Stimulated activated naive CD8-positive, alpha-beta T cell treated with anti-CD3 and anti-CD28 coated beads, Interleukin-15, Interleukin-2, amounts not matched to agents 100 ng/mL and 50 ng/mL, for 24 hours (primary cell): ENCODE data around the gene SHROOM2.

Experiments used
- H3K27ac Mint-ChIP-seq: one replicate; pipeline ENCODE4 v1.8.0; 2021; ENCODE audit warnings: mild to moderate bottlenecking, mixed read lengths
- H3K27me3 Mint-ChIP-seq: one replicate; pipeline ENCODE4 v1.8.0; 2021; ENCODE audit warnings: mixed read lengths
- H3K36me3 Mint-ChIP-seq: one replicate; pipeline ENCODE4 v1.8.0; 2021; ENCODE audit warnings: low read depth, mixed read lengths
- H3K4me1 Mint-ChIP-seq: one replicate; pipeline ENCODE4 v1.8.0; 2021; ENCODE audit warnings: low read depth, mixed read lengths
- H3K4me3 Mint-ChIP-seq: one replicate; pipeline ENCODE4 v1.8.0; 2021; ENCODE audit warnings: mild to moderate bottlenecking, mixed read lengths
- H3K9me3 Mint-ChIP-seq: one replicate; pipeline ENCODE4 v1.8.0; 2021; ENCODE audit warnings: mixed read lengths

The SHROOM2 gene

GRCh38 chrX:9862525-9862924 is 76.3 kb downstream of the SHROOM2 start:
- H3K27ac Mint-ChIP-seq, result no peak overlapping the region
- H3K4me1 Mint-ChIP-seq, result no peaks in the 10 kb centered on the region
- no peak overlapping the region for H3K4me3 Mint-ChIP-seq
- no peaks in the 10 kb centered on the region for H3K36me3 Mint-ChIP-seq
- no peaks in the 10 kb centered on the region for H3K9me3 Mint-ChIP-seq
- peaks cover 21% of the 10 kb centered on the region for H3K27me3 Mint-ChIP-seq

GRCh38 chrX:9862953-9863352 is 76.7 kb downstream of the SHROOM2 start:
- H3K27ac Mint-ChIP-seq, result no peak overlapping the region
- H3K4me1 Mint-ChIP-seq, result no peaks in the 10 kb centered on the region

GRCh38 chrX:9864011-9864410 is 77.8 kb downstream of the SHROOM2 start:
- H3K36me3 Mint-ChIP-seq, result no peaks in the 10 kb centered on the region
- H3K27me3 Mint-ChIP-seq, result peaks cover 26% of the 10 kb centered on the region
- H3K4me1 Mint-ChIP-seq, result no peaks in the 10 kb centered on the region
- no peaks in the 10 kb centered on the region for H3K9me3 Mint-ChIP-seq
- no peak overlapping the region for H3K27ac Mint-ChIP-seq
- H3K4me3 Mint-ChIP-seq, result no peak overlapping the region

More at GRCh38 chrX:9862953-9863352, 76.7 kb downstream of the SHROOM2 start:
- Mint-ChIP-seq H3K27me3 (peaks cover 26% of the 10 kb centered on the region), H3K9me3 (no peaks in the 10 kb centered on the region), H3K4me3 (no peak overlapping the region), H3K36me3 (no peaks in the 10 kb centered on the region)

- no peaks in the 10 kb centered on the region for H3K36me3 Mint-ChIP-seq
- H3K9me3 Mint-ChIP-seq, result no peaks in the 10 kb centered on the region
- H3K27me3 Mint-ChIP-seq, result peaks cover 26% of the 10 kb centered on the region
- H3K4me3 Mint-ChIP-seq, result no peak overlapping the region
- H3K27ac Mint-ChIP-seq, result no peak overlapping the region
- H3K4me1 Mint-ChIP-seq, result no peaks in the 10 kb centered on the region
Observed at GRCh38 chrX:9865804-9866472, 79.7 kb downstream of the SHROOM2 start.

GRCh38 chrX:9866633-9867032 is 80.4 kb downstream of the SHROOM2 start:
- Mint-ChIP-seq H3K27me3 (peaks cover 26% of the 10 kb centered on the region), H3K4me3 (no peak overlapping the region), H3K4me1 (no peaks in the 10 kb centered on the region), H3K27ac (no peak overlapping the region), H3K36me3 (no peaks in the 10 kb centered on the region), H3K9me3 (no peaks in the 10 kb centered on the region)

- Mint-ChIP-seq H3K9me3 (no peaks in the 10 kb centered on the region), H3K36me3 (no peaks in the 10 kb centered on the region)
Observed at GRCh38 chrX:9867226-9867625, 81.0 kb downstream of the SHROOM2 start.

GRCh38 chrX:9867753-9868152 is 81.5 kb downstream of the SHROOM2 start:
- peaks cover 26% of the 10 kb centered on the region for H3K27me3 Mint-ChIP-seq
- H3K9me3 Mint-ChIP-seq, result no peaks in the 10 kb centered on the region
- H3K27ac Mint-ChIP-seq, result no peak overlapping the region
- H3K4me1 Mint-ChIP-seq, result no peaks in the 10 kb centered on the region
- no peaks in the 10 kb centered on the region for H3K36me3 Mint-ChIP-seq
- H3K4me3 Mint-ChIP-seq, result no peak overlapping the region

More at GRCh38 chrX:9867226-9867625, 81.0 kb downstream of the SHROOM2 start:
- H3K4me1 Mint-ChIP-seq, result no peaks in the 10 kb centered on the region
- H3K27ac Mint-ChIP-seq, result no peak overlapping the region
- no peak overlapping the region for H3K4me3 Mint-ChIP-seq
- peaks cover 26% of the 10 kb centered on the region for H3K27me3 Mint-ChIP-seq

GRCh38 chrX:9871701-9872268 is 85.6 kb downstream of the SHROOM2 start:
- Mint-ChIP-seq H3K27ac (no peak overlapping the region), H3K4me3 (no peak overlapping the region), H3K4me1 (peaks cover 3% of the 10 kb centered on the region), H3K27me3 (peaks cover 30% of the 10 kb centered on the region), H3K36me3 (no peaks in the 10 kb centered on the region), H3K9me3 (no peaks in the 10 kb centered on the region)

- Mint-ChIP-seq H3K4me3 (no peak overlapping the region), H3K4me1 (peaks cover 3% of the 10 kb centered on the region), H3K27ac (no peak overlapping the region), H3K36me3 (no peaks in the 10 kb centered on the region), H3K9me3 (no peaks in the 10 kb centered on the region), H3K27me3 (peaks cover 24% of the 10 kb centered on the region)
Observed at GRCh38 chrX:9873360-9873759, 87.1 kb downstream of the SHROOM2 start.

- peaks cover 3% of the 10 kb centered on the region for H3K4me1 Mint-ChIP-seq
Observed at GRCh38 chrX:9873952-9874351, 87.7 kb downstream of the SHROOM2 start.

GRCh38 chrX:9874483-9874882 is 88.3 kb downstream of the SHROOM2 start:
- H3K4me3 Mint-ChIP-seq, result no peak overlapping the region

More at GRCh38 chrX:9873952-9874351, 87.7 kb downstream of the SHROOM2 start:
- Mint-ChIP-seq H3K27me3 (peaks cover 24% of the 10 kb centered on the region), H3K36me3 (no peaks in the 10 kb centered on the region), H3K27ac (no peak overlapping the region), H3K4me3 (no peak overlapping the region), H3K9me3 (no peaks in the 10 kb centered on the region)

GRCh38 chrX:9875801-9876200 is 89.6 kb downstream of the SHROOM2 start:
- no peak overlapping the region for H3K4me3 Mint-ChIP-seq
- no peaks in the 10 kb centered on the region for H3K9me3 Mint-ChIP-seq
- H3K27ac Mint-ChIP-seq, result no peak overlapping the region
- H3K27me3 Mint-ChIP-seq, result peaks cover 18% of the 10 kb centered on the region
- H3K36me3 Mint-ChIP-seq, result no peaks in the 10 kb centered on the region
- H3K4me1 Mint-ChIP-seq, result peaks cover 3% of the 10 kb centered on the region

More at GRCh38 chrX:9874483-9874882, 88.3 kb downstream of the SHROOM2 start:
- Mint-ChIP-seq H3K9me3 (no peaks in the 10 kb centered on the region), H3K36me3 (no peaks in the 10 kb centered on the region), H3K27me3 (peaks cover 21% of the 10 kb centered on the region), H3K27ac (no peak overlapping the region), H3K4me1 (peaks cover 3% of the 10 kb centered on the region)

- peaks cover 18% of the 10 kb centered on the region for H3K27me3 Mint-ChIP-seq
- H3K4me1 Mint-ChIP-seq, result peaks cover 3% of the 10 kb centered on the region
- H3K36me3 Mint-ChIP-seq, result no peaks in the 10 kb centered on the region
- no peak overlapping the region for H3K4me3 Mint-ChIP-seq
- no peak overlapping the region for H3K27ac Mint-ChIP-seq
- no peaks in the 10 kb centered on the region for H3K9me3 Mint-ChIP-seq
Observed at GRCh38 chrX:9876201-9876600, 90.0 kb downstream of the SHROOM2 start.

- H3K36me3 Mint-ChIP-seq, result no peaks in the 10 kb centered on the region
- H3K27ac Mint-ChIP-seq, result no peak overlapping the region
- peaks cover 3% of the 10 kb centered on the region for H3K4me1 Mint-ChIP-seq
- no peak overlapping the region for H3K4me3 Mint-ChIP-seq
- peaks cover 18% of the 10 kb centered on the region for H3K27me3 Mint-ChIP-seq
- no peaks in the 10 kb centered on the region for H3K9me3 Mint-ChIP-seq
Observed at GRCh38 chrX:9878146-9878820, 92.1 kb downstream of the SHROOM2 start.

- Mint-ChIP-seq H3K27me3 (peaks cover 16% of the 10 kb centered on the region), H3K4me3 (no peak overlapping the region), H3K27ac (no peak overlapping the region), H3K4me1 (peaks cover 4% of the 10 kb centered on the region), H3K36me3 (no peaks in the 10 kb centered on the region), H3K9me3 (no peaks in the 10 kb centered on the region)
Observed at GRCh38 chrX:9880237-9880636, 94.0 kb downstream of the SHROOM2 start.
